Measurements from ENCODE around the gene ANKRD39. TPM values are rescaled to one million over a fixed set of nuclear protein-coding genes. Genes with fewer than 3 reads are reported as not detected.

The ANKRD39 gene
- total RNA-seq, 1 experiment from 2014 or later: 11.7 TPM

DNA sequence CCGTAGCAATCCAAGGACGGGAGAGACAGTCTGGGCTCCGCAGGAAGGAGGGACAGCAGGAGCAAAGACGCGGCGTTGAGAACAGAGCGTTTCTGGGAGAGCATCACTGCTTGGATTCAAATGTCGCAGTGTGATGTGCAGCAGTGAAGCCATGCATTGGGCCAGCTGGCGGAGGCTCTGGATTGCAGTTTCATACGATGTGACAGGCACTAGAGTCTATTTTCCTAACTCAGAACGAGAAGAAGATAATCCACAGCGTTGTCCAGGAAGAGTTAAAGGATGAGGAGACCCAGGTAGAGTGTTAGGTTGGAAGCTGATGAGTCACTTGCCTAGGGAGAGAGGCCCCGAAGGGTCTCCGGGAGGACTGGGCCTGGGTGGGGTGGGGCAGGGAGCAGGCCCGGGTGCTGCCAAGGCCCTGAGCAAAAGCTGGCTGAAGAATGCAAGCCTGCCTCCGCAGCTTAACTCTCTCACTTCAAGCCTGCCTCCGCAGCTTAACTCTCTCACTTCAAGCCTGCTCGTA, 29.7 kb upstream of the ANKRD39 start:
- DNase-seq (ENCODE audit: low read depth): no peak

GRCh38 chr2:96885432-96886347, 27.9 kb upstream of the ANKRD39 start:
- DNase-seq (ENCODE audit: low read depth): no peak

- DNase-seq (ENCODE audit: low read depth): no peak
These were observed 26.7 kb upstream of the ANKRD39 start for GRCh38 chr2:96884299-96885094.

DNA sequence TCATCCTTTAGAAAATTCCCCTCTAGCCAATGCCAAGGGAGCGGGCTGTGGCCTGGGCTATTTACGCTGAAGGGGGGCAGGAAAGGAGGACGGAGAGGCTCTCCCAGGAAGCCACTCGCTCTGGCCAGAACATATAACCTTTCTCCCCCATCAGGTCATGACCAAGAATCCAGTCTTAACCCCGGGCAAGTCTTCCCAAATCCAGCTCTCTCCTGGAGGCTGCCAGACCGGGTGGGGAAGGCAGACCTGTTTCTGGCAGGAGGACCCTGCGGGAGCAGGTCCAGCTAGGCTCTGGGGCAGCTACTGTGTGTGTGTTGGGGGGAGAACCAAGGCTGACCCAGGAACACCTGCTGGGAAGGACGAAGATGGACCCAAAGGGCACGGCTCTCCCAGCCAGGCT, 25.5 kb upstream of the ANKRD39 start:
- no peak for DNase-seq (ENCODE audit: low read depth)

GRCh38 chr2:96882906-96883305, 25.1 kb upstream of the ANKRD39 start:
- DNase-seq (ENCODE audit: low read depth): no peak

DNA sequence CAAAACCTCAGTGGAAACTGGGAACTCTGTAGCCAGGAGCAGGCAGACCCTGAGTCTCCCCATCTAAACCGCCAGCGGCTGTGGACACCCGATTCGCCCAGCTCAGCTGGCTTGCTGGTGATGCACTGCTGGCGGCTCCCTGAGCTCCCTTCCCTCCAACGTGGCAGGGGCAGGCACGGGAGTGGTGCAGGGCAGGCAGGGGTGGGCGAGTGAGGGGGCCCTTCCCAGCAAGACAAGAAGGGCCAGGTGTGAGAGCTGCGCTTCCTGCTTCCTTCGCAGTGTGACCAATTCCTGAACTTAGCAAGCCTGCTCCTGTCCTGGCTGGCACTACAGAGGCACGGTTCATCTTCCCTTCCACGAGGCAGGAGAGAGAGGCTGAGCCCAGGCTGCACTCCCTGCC, 24.4 kb upstream of the ANKRD39 start:
- no peak for DNase-seq (ENCODE audit: low read depth)

- DNase-seq (ENCODE audit: low read depth): no peak
These were observed 23.8 kb upstream of the ANKRD39 start for GRCh38 chr2:96881349-96882195.

GRCh38 chr2:96880891-96881273, 23.1 kb upstream of the ANKRD39 start:
- DNase-seq (ENCODE audit: low read depth): no peak

GRCh38 chr2:96879545-96880040, 21.8 kb upstream of the ANKRD39 start:
- DNase-seq (ENCODE audit: low read depth): no peak

- no peak for DNase-seq (ENCODE audit: low read depth)
These were observed 21.2 kb upstream of the ANKRD39 start for GRCh38 chr2:96878796-96879544.

DNA sequence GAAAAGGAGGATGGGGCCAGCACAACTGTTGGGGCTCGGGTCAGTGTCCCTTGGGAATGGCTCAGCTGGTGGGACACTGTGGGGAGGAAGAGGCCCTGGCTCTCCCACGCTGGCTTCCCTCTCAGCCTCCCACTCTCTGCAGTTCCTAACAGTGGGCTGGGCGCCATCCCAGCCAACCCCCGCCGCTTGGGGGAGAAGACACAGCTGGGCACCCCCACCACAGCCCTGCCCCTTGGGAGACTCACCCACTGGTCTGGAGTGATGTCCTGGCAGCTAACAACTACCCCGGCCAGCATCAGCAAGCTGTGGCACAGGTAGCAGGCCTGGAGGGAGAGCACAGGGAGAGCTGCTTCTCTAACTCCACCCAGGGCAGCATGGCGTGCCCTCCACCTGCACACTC, 20.4 kb upstream of the ANKRD39 start:
- no peak for DNase-seq (ENCODE audit: low read depth)

DNA sequence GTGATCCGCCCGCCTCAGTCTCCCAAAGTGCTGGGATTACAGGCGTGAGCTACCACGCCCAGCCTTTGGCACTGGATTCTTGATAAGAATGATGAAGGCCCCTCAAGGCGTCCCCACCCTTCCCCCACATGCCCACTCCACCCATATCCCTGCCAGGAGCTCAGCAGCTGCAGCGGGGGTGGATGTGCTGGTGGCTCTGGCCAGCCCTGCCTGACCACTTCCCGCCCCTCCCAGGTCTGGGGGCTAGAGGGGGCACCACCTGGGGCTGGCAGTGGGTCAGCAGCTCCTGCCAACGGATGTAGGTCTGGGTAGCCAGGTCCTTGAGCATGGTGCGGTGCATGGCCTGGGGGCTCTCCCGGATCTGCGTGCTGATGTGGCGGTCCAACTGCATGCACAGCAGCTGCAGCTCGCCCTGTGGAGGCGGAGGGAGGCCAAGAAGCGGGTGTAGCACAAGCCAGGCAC, 19.8 kb upstream of the ANKRD39 start:
- DNase-seq (ENCODE audit: low read depth): peak; percentile 55

DNA sequence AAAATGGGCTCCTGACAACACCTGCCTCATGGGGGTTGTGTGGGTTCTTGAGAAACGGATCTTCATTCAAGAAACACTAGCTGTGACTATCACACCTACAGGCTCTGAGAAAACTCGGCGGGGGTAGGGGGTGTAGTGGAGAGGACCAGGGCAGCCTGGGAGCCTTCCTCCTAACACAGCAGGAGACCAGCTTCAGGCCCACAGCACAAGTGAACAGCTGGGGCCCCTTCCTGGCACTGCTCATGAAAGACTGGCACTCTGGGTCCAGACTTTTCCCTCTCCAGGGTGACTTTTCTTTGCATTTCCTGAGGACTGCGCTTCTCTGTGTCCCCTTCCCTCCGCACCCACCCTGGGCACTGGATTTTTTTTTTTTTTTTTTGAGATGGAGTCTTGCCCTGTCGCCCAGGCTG, 19.2 kb upstream of the ANKRD39 start:
- no peak for DNase-seq (ENCODE audit: low read depth)

DNA sequence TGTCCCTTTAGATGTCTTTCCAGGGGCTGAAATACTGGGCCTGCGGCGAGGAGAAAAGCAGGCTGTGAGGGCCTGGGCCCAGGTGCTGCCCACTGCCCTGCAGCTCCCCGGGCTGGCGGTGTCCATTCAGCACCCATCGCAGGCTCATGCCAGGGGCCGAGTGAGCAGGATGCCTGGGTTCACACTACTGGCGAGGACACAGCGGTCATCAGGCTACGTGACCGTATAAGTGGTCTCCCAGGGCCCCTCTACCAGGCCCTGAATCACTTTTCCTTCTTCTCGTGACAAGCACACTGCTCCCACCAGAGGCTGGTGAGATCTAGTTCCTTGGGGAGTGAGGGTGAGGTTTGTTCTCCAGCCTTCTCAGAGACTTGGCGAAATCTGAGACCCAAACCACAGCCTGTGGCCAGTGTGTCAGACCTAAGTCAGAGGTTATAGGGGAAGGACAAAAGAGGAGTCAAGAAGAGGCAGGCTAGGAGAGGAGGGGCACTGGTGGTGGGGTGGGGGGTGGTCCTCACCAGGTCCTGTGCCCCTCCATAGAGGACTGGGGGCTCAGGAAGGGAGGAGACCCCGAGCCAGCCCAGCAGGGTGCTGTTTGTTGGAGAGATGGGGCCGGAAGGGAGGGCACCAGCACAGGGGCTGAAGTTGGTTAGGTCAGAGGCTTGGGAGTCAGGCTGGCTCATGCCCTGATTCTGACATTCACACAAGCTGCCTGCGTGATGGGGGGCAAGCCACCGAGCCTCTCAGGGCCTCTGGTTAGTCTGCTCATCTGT, 18.6 kb upstream of the ANKRD39 start:
- DNase-seq (ENCODE audit: low read depth): peak; percentile 90

- DNase-seq (ENCODE audit: low read depth): no peak
These were observed 17.9 kb upstream of the ANKRD39 start for GRCh38 chr2:96875498-96876268.

- no peak for DNase-seq (ENCODE audit: low read depth)
These were observed 16.5 kb upstream of the ANKRD39 start for GRCh38 chr2:96874198-96874831.

DNA sequence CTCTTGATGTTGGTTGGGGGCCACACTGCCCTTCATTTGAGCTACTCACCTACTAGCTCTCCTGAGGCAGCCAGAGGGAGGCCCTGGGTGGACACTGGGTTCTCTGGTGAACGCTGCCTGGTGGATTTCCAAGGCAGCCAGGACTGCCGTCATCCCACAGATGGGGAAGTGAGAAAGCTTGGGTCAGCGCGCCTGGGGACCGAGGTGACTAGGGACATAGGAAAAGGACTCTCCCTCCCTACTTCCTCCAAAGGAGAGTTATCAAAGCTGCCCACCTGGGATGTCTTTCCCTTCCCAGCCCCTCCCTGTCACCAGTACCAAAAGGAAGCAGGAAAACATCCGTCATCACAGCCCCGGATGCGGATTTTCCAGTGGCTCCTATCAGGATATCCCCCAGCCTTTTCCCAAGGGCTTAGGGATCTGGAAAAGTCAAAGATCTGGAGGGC, 15.9 kb upstream of the ANKRD39 start:
- DNase-seq (ENCODE audit: low read depth): no peak

DNA sequence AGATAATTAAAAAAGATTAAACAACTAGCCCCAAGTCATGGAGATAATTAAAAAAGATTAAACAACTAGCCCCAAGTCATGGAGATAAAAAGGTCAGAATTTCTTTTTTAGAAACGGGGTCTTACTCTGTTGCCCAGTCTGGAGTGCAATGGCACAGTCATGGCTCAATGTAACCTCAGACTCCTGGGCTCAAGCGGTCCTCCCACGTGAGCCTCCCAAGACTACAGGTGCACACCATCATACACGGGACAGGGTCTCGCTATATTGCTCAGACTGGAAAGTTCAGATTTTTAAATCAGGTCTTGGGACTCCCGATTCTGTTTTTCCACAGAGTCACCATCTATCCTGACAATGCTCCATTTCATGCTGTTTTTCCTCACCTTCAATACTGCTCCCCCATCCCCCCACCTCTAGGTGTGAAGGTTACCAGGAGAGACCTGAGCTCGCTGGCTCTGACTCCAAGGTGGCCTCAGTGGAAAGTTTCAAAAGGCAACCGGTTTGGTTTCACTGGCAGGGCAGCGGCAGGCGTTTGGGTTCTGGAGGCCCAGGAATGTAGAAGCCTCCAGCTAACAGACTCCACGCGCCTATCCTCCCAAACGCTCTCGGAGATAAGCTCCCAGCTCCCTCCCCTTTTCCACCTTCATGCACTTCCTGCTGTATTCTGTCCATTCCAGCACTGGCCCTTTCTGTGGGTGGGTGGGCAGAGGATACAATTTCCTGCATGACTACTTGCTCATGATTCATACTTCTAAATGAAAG, 15.0 kb upstream of the ANKRD39 start:
- DNase-seq (ENCODE audit: low read depth): peak; percentile 78

Data from Daoy (cell line).